Esophagus muscularis mucosa (tissue), 4 donors: Measurements from ENCODE around the gene PLEKHM3. TPM values are rescaled to one million over a fixed set of nuclear protein-coding genes. Genes with fewer than 3 reads are reported as not detected.

ENCODE experiments used
- DNase-seq: peaks from one replicate; pipeline ENCODE4 v3.0.0-alpha.2; 2017; ENCODE audit errors: extremely low spot score
- H3K27ac ChIP-seq, 4 donors: fragments of 200-600 bp; sonication (generic); replicated peaks in 1 of 4; 1 replicate in 3 of 4; 2 replicates in 1 of 4; pipeline ENCODE4 v1.5.1; 2016 to 2019; ENCODE audit warnings: mild to moderate bottlenecking in 1 of 4
- H3K27me3 ChIP-seq, 4 donors: fragments of 200-600 bp; sonication (generic); one replicate each; pipeline versions ENCODE4 v1.5.1 to v1.6.0; 2016 to 2019
- H3K36me3 ChIP-seq, 4 donors: fragments of 200-600 bp; sonication (generic); one replicate each; pipeline ENCODE4 v1.5.1; 2016 to 2019
- H3K4me1 ChIP-seq, 4 donors: fragments of 200-600 bp; sonication (generic); one replicate each; pipeline ENCODE4 v1.5.1; 2016 to 2019
- H3K4me3 ChIP-seq, 4 donors: fragments of 200-600 bp; sonication (generic); 1 replicate in 2 of 4; 2 replicates in 2 of 4; pipeline ENCODE4 v1.5.1; 2016 to 2019; ENCODE audit warnings: mild to moderate bottlenecking in 4 of 4, moderate library complexity in 1 of 4
- H3K9me3 ChIP-seq, 4 donors: fragments of 200-600 bp; sonication (generic); 1 replicate in 3 of 4; 2 replicates in 1 of 4; pipeline ENCODE4 v1.5.1; 2016 to 2019
- CTCF ChIP-seq, 3 experiments: fragments of 200-600 bp in 2 of 3; fragments of 450-650 bp in 1 of 3; sonication (generic) in 2 of 3; IDR thresholded peaks; one replicate each; pipeline ENCODE4 v1.5.1; 2017 to 2019; ENCODE audit warnings: antibody characterized with exemption in 3 of 3, mild to moderate bottlenecking in 2 of 3, moderate library complexity in 1 of 3
- EP300 ChIP-seq: sonication (generic); formaldehyde crosslinking; IDR thresholded peaks from one replicate; pipeline ENCODE4 v1.6.1; 2017; ENCODE audit warnings: antibody characterized with exemption
- POLR2A ChIP-seq: fragments of 450-650 bp; IDR thresholded peaks from one replicate; pipeline ENCODE4 v1.6.1; 2017; ENCODE audit warnings: antibody characterized with exemption, moderate library complexity, mild to moderate bottlenecking, low read depth
- POLR2AphosphoS5 ChIP-seq, 2 donors: sonication (generic); formaldehyde crosslinking; IDR thresholded peaks; one replicate each; pipeline ENCODE4 v1.6.1; 2017; ENCODE audit warnings: antibody characterized with exemption in 2 of 2
- WGBS: methylation state at CpG from one replicate; pipeline ENCODE4 v1.1.5; 2018; 5-methylcytosine and 5-hydroxymethylcytosine counted together
- intact Hi-C: fragments of 100-400 bp; cut with DNase I; formaldehyde crosslinking; loops from one replicate; pipeline ENCODE4 v1.15.1; 2023
- total RNA-seq, 4 donors: library from RNA; depleted of rRNA; stranded (reverse); fragments of >200 nt; gene quantifications; one replicate each; pipeline versions ENCODE4 v1.1.0 to v1.2.1, GENCODE V29; 2016

The PLEKHM3 gene
- total RNA-seq, 4 donors from 2014 or later = 24.8 to 34.5 (median 31.1) TPM

- TF ChIP-seq CTCF (IDR thresholded peaks at IDR 0.05) (no peak), EP300 (no peak), POLR2A (no peak), POLR2AphosphoS5 (IDR thresholded peaks at IDR 0.05) (no peak)
- Histone ChIP-seq H3K27ac (no peak overlapping the region), H3K4me3 (no peak overlapping the region), H3K4me1 (peaks cover 0 to 12% (median 9%) of the 10 kb centered on the region in 4 donors), H3K27me3 (no peaks in the 10 kb centered on the region), H3K36me3 (no peaks in the 10 kb centered on the region), H3K9me3 (no peaks in the 10 kb centered on the region)
- intact Hi-C loops = no loop called here
- 94% methylated on average over 1 of the region's 1 CpG for WGBS
- no peak for DNase-seq
These were observed 157.4 kb downstream of the PLEKHM3 start for GRCh38 chr2:207867905-207868304.

DNA sequence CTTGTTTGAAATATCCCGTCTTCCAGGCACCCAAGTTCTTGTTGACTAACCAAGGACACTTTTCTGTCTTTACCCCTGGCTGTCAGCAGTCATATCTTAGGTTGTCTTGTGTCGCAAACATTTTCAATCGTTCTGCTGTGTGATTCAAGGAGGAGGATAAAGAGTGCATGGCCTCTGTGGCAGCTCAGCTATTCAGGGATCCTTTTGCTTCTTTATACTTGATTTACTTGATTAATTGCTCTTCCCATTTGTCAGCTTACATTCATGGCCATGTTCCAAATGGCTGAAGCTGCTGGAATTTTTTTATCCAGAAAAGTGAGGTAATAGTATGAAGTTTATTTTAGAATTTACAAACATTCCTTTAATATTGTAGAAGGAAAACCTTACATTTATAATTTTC is 158.3 kb downstream of the PLEKHM3 start:
- DNase-seq = no peak
- H3K9me3 ChIP-seq = no peaks in the 10 kb centered on the region
- no peak overlapping the region for H3K27ac ChIP-seq
- H3K4me1 ChIP-seq = peaks cover 0 to 12% (median 9%) of the 10 kb centered on the region in 4 donors
- 69% methylated on average over 3 of the region's 3 CpGs for WGBS
- H3K27me3 ChIP-seq = no peaks in the 10 kb centered on the region
- H3K4me3 ChIP-seq = no peak overlapping the region
- intact Hi-C loops = no loop called here
- H3K36me3 ChIP-seq = no peaks in the 10 kb centered on the region
- no peak for TF ChIP-seq CTCF (IDR thresholded peaks at IDR 0.05)
- TF ChIP-seq EP300 = no peak
- no peak for TF ChIP-seq POLR2AphosphoS5 (IDR thresholded peaks at IDR 0.05)
- no peak for TF ChIP-seq POLR2A

GRCh38 chr2:207865210-207865609 is 160.1 kb downstream of the PLEKHM3 start:
- WGBS = 93% methylated on average over 5 of the region's 5 CpGs
- Histone ChIP-seq H3K36me3 (peaks cover 0 to 8% (median 3%) of the 10 kb centered on the region in 4 donors), H3K4me3 (no peak overlapping the region), H3K4me1 (peaks cover 0 to 12% (median 9%) of the 10 kb centered on the region in 4 donors), H3K27me3 (no peaks in the 10 kb centered on the region), H3K27ac (no peak overlapping the region), H3K9me3 (no peaks in the 10 kb centered on the region)
- DNase-seq = no peak
- intact Hi-C loops = no loop called here
- TF ChIP-seq CTCF (IDR thresholded peaks at IDR 0.05) = no peak
- no peak for TF ChIP-seq POLR2A
- TF ChIP-seq EP300 = no peak
- TF ChIP-seq POLR2AphosphoS5 (IDR thresholded peaks at IDR 0.05) = no peak

DNA sequence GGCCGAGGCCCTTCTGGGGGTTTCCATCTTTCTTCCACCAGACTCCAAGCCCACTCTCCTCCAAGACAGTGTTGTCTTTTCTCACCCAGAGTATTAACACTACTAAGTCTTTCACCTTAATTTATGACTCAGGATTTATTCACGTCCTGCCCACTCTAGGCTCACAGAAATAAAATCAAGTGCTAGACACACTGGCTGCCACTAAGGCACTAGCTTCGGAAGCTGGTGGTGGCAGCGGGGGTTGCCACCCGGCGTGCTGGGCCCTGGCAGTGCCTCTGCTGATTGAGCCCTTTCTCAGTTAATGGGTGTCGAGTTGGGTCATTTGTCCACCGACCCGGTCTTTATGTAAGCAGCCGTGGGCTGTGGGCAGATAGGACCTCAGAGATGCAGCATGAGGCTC is 162.0 kb downstream of the PLEKHM3 start:
- intact Hi-C loops = no loop called here
- WGBS = 95% methylated on average over 10 of the region's 10 CpGs
- Histone ChIP-seq H3K9me3 (no peaks in the 10 kb centered on the region), H3K27ac (no peak overlapping the region), H3K4me3 (no peak overlapping the region), H3K4me1 (peaks cover 0 to 12% (median 9%) of the 10 kb centered on the region in 4 donors), H3K27me3 (no peaks in the 10 kb centered on the region), H3K36me3 (peaks cover 0 to 16% (median 3%) of the 10 kb centered on the region in 4 donors)
- TF ChIP-seq EP300 (no peak), CTCF (IDR thresholded peaks at IDR 0.05) (no peak), POLR2A (no peak)
- no peak for DNase-seq

DNA sequence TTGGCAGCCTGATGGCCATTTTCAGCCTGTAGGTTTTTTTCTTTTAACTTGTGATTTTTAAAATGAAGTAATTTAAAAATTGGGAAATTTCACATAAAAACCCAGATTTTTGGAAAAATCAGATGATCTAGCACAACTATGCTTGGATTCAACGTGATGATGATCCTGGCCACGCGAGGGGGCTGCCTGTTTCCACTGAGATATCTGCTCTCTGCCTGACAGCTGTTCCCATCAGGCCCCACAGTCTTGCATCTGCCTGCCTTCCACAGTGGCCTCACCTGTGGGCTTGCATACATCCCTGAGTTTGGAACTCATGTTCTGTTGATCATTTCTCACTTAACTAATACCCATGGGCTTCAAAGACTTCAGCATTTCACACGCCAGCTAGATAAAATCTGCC is 163.5 kb downstream of the PLEKHM3 start:
- no peaks in the 10 kb centered on the region for H3K27me3 ChIP-seq
- TF ChIP-seq CTCF (IDR thresholded peaks at IDR 0.05) (no peak), POLR2A (no peak), POLR2AphosphoS5 (IDR thresholded peaks at IDR 0.05) (no peak), EP300 (no peak)
- H3K9me3 ChIP-seq = no peaks in the 10 kb centered on the region
- H3K4me1 ChIP-seq = peaks cover 0 to 7% (median 3%) of the 10 kb centered on the region in 4 donors
- H3K4me3 ChIP-seq = no peak overlapping the region
- H3K27ac ChIP-seq = no peak overlapping the region
- intact Hi-C loops = no loop called here
- DNase-seq = no peak
- H3K36me3 ChIP-seq = peaks cover 0 to 16% (median 3%) of the 10 kb centered on the region in 4 donors
- WGBS = 87% methylated on average over 4 of the region's 4 CpGs
